RWPE1 (cell line): ENCODE results near the gene DOCK7.

Source experiments
- CTCF ChIA-PET: fragments of 350-600 bp; sonication (Branson Sonifier 250); formaldehyde crosslinking; extraction: SDS; loops from one replicate; lab custom pipeline; 2021; lab: Yijun Ruan, JAX
- POLR2A ChIA-PET: fragments of 400-600 bp; formaldehyde crosslinking; extraction: SDS; loops from one replicate; lab custom pipeline; 2020; ENCODE audit warnings: antibody characterized with exemption; ENCODE audit not compliant: low non-redundant PET; lab: Yijun Ruan, JAX
- DNase-seq: peaks from one replicate; pipeline ENCODE4 v3.0.0; 2012; ENCODE audit warnings: low spot score
- H3K27ac ChIP-seq: fragments of 450-650 bp; 2 replicates; pipeline ENCODE4 v1.5.1; 2017
- TF ChIP-seq, protein P1 (sequence below): fragments of 450-650 bp; conservative IDR thresholded peaks from 2 replicates; pipeline ENCODE4 v1.5.1; 2017; ENCODE audit warnings: low read depth, mild to moderate bottlenecking

DOCK7 gene

DNA sequence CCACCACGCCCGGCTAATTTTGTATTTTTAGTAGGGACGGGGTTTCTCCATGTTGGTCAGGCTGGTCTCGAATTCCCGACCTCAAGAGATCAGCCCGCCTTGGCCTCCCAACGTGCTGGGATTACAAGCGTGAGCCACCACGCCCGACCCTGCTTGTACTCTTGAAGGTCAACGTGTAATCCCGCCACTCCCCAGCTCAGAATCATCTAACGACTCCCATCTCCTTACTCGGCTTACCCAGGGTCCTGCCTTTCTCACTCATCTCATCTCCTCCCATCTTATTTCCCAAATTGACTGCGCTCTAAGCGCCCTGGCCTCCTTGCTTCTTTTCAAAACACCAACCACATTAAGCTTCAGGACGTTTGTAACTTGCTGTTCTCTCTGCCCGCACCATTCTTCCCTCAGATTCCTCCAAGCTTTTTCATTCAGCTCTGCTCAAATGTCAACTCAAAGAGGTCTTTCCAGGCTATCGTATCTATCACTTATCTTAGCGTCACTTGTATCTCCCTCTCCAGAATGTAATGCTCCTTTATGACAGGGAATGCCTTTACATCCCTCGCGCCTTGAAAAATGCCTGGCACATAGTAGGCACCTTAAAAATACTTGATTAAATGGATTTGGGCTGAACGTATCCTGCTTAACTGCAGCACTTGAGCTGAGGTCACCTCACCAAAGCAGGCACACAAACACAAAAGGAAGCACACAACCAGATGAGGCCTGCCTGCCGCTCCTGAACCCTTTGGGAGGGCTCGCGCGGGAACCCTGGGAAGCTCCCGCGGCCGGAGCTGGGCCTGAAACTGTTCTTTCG lies 252.8 kb downstream of the DOCK7 start:
- DNase-seq: peak; percentile 28
- TF ChIP-seq, protein P1, sequence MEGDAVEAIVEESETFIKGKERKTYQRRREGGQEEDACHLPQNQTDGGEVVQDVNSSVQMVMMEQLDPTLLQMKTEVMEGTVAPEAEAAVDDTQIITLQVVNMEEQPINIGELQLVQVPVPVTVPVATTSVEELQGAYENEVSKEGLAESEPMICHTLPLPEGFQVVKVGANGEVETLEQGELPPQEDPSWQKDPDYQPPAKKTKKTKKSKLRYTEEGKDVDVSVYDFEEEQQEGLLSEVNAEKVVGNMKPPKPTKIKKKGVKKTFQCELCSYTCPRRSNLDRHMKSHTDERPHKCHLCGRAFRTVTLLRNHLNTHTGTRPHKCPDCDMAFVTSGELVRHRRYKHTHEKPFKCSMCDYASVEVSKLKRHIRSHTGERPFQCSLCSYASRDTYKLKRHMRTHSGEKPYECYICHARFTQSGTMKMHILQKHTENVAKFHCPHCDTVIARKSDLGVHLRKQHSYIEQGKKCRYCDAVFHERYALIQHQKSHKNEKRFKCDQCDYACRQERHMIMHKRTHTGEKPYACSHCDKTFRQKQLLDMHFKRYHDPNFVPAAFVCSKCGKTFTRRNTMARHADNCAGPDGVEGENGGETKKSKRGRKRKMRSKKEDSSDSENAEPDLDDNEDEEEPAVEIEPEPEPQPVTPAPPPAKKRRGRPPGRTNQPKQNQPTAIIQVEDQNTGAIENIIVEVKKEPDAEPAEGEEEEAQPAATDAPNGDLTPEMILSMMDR: no peak
- peak overlapping the region; percentile 100 for H3K27ac ChIP-seq
- CTCF ChIA-PET: interaction anchor here (0.7 to 1.9 kb wide), 2 partner anchors 245 to 260 kb away, joined by 3 to 11 read pairs; no protein-coding TSS in a partner anchor
- POLR2A ChIA-PET: interaction anchor here (0.6 to 0.9 kb wide), 5 partner anchors 12 to 1247 kb away, joined by 3 to 10 read pairs (median 3); no protein-coding TSS in a partner anchor

DNA sequence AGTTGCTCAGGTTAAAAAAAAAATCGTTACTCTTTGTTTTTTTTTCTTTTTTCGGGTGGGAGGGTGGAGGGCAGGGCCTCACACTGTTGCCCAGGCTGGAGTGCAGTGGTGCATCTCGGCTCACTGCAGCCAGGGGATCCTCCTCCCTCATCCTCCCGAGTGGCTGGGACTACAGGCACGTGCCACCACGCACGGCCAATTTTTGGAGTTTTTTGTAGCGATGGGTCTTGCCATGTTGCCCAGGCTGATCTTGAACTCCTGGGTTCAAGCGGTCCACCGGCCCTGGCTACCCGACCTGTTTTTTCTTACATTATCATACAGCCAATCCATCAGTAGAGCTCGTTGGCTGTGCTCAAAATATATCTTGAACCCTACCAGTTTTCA lies 253.6 kb downstream of the DOCK7 start:
- ChIA-PET POLR2A (interaction anchor here (0.6 kb wide), 1 partner anchor 290 kb away, joined by 10 read pairs; no protein-coding TSS in a partner anchor), CTCF (interaction anchor here (1.9 kb wide), 1 partner anchor 259 kb away, joined by 11 read pairs; no protein-coding TSS in a partner anchor)
- DNase-seq: no peak
- TF ChIP-seq, protein P1: no peak
- peak overlapping the region; percentile 100; the same call in 1 of the 2 replicates for H3K27ac ChIP-seq

DNA sequence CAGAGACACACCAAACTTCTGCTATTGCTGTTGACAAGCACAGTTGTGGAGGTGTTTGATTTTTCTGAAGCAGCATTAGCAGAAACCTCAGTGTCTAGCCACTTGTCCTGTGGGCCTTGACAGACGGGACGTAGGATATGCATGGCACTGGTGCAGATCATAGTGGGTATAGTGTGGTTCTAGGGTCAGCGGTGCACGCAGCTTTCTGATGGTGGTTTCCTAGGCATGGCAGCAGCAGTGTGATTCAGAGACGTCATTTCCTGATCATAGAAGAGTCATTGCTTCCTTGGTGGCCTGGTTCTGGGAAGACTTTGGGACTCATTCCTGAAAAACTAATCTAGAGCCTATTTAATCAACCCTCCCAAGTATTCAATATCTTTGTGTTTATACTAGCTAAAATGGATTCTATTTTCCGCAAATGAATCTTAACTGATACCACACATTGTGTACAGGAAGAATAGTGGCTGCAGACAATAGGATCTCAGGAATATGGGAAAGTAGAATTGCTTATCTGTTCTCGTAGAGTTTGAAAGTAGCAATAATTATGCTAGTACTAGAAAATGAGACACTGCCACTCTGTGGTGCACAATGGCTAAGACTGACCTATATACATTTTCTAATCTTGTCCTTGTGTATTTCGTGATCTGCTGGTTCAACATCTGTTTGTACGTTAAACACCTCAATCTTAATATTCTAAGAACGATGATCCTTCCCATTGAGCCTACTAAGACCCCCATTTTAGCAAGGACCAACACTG lies 254.1 kb downstream of the DOCK7 start:
- TF ChIP-seq, protein P1: no peak
- ChIA-PET POLR2A (no interaction called here), CTCF (no interaction called here)
- DNase-seq: no peak
- H3K27ac ChIP-seq: no peak overlapping the region

DNA sequence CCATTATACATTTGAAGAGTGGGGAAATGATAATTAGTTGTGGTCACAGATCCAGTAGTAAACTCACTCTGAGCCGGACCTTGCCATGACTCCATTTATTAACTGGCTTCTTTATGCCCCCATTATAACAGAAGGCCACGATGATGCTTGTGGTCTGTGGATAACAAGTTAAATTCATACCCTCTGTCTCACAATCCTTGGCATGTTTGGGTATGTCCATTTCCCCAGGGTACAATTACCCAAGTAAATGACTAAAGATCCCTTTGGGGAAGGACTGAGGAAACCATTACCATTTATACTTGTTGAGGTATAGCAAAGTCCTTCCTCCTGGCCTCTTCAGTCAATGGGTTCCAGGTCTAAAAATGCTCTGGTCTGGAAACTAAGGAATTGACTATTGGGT lies 258.6 kb downstream of the DOCK7 start:
- ChIA-PET CTCF (interaction anchor here (0.7 kb wide), 1 partner anchor 58 kb away, joined by 4 read pairs; no protein-coding TSS in a partner anchor), POLR2A (no interaction called here)
- TF ChIP-seq, protein P1: no peak
- no peak overlapping the region for H3K27ac ChIP-seq
- no peak for DNase-seq

DNA sequence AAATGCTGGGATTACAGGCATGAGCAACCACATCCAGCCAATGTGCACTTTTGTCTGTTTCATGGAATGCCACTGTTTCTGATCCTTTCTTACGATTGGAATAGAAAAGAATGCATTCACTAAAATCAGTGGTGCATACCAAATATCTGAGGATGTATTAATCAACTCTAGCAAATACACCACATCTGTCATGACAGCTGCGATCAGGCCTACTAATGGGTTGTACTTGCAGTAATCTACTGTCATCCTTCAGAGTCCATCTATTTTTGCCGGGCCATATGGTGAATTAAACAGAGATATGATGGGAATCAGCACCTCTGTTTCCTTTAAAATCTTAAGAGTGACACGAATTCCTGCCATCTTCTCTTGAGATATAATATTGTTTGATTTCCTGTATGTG lies 259.8 kb downstream of the DOCK7 start:
- H3K27ac ChIP-seq: no peak overlapping the region
- POLR2A ChIA-PET: no interaction called here
- TF ChIP-seq, protein P1: no peak
- no peak for DNase-seq
- CTCF ChIA-PET: interaction anchor here (0.9 kb wide), 1 partner anchor 253 kb away, joined by 4 read pairs; no protein-coding TSS in a partner anchor

DNA sequence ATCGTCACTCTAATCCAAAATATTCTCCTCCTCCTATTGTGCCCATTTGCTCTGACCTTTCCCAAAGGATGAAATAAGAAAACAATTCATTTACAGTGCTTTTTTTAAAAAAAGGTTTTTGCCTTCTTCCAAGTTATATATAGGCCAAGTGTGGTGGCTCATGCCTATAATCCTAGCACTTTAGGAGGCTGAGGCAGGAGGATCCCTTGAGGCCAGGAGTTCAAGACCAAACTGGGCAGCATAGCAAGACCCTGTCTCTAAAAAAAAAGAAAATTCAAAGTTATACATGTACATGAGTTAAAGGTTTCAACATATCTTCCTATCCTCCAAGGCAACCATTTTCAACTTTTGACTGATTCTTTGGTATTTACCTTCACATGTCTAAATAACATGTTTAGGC lies 261.4 kb downstream of the DOCK7 start:
- DNase-seq: no peak
- TF ChIP-seq, protein P1: no peak
- H3K27ac ChIP-seq: no peak overlapping the region
- ChIA-PET CTCF (no interaction called here), POLR2A (no interaction called here)
